Vagina (tissue), 2 donors: Measurements from ENCODE around the gene ADD3. TPM values are rescaled to one million over a fixed set of nuclear protein-coding genes. Genes with fewer than 3 reads are reported as not detected.

Source experiments
- DNase-seq, 2 donors: peaks; one replicate each; pipeline ENCODE4 v3.0.0-alpha.2; 2017; ENCODE audit errors: extremely low spot score in 2 of 2
- H3K27ac ChIP-seq: fragments of 200-600 bp; sonication (generic); one replicate; pipeline ENCODE4 v1.5.1; 2019
- H3K27me3 ChIP-seq: fragments of 200-600 bp; sonication (generic); one replicate; pipeline ENCODE4 v1.5.1; 2019
- H3K36me3 ChIP-seq, 2 donors: fragments of 200-600 bp; sonication (generic); one replicate each; pipeline ENCODE4 v1.5.1; 2017 to 2019
- H3K4me1 ChIP-seq: fragments of 200-600 bp; sonication (generic); one replicate; pipeline ENCODE4 v1.5.1; 2019
- H3K4me3 ChIP-seq, 2 donors: fragments of 200-600 bp; sonication (generic); 1 replicate in 1 of 2; 2 replicates in 1 of 2; pipeline ENCODE4 v1.5.1; 2016 to 2019
- H3K9me3 ChIP-seq: fragments of 200-600 bp; sonication (generic); one replicate; pipeline ENCODE4 v1.5.1; 2019
- POLR2A ChIP-seq, 2 donors: fragments of 450-650 bp; IDR thresholded peaks; one replicate each; pipeline ENCODE4 v1.6.1; 2017; ENCODE audit warnings: antibody characterized with exemption in 2 of 2, mild to moderate bottlenecking in 2 of 2, moderate library complexity in 2 of 2
- POLR2AphosphoS5 ChIP-seq, 2 donors: sonication (generic); formaldehyde crosslinking; IDR thresholded peaks; one replicate each; pipeline ENCODE4 v1.9.0; 2017; ENCODE audit warnings: antibody characterized with exemption in 2 of 2, mild to moderate bottlenecking in 2 of 2, low read depth in 1 of 2; ENCODE audit not compliant: insufficient read depth in 1 of 2
- intact Hi-C: fragments of 100-400 bp; cut with DNase I; formaldehyde crosslinking; loops from one replicate; pipeline ENCODE4 v1.15.1; 2023
- total RNA-seq: library from RNA; depleted of rRNA; stranded (reverse); fragments of >200 nt; gene quantifications from one replicate; pipeline ENCODE4 v1.2.3, GENCODE V29; 2016
- TF ChIP-seq, protein P1 (sequence below), 3 experiments: fragments of 450-650 bp in 2 of 3; fragments of 200-600 bp in 1 of 3; sonication (generic) in 1 of 3; IDR thresholded peaks; one replicate each; pipeline ENCODE4 v1.5.1; 2017 to 2019; ENCODE audit warnings: antibody characterized with exemption in 3 of 3, mild to moderate bottlenecking in 2 of 3, moderate library complexity in 2 of 3

Gene ADD3
- total RNA-seq, 1 donor from 2014 or later, result 114 TPM

DNA sequence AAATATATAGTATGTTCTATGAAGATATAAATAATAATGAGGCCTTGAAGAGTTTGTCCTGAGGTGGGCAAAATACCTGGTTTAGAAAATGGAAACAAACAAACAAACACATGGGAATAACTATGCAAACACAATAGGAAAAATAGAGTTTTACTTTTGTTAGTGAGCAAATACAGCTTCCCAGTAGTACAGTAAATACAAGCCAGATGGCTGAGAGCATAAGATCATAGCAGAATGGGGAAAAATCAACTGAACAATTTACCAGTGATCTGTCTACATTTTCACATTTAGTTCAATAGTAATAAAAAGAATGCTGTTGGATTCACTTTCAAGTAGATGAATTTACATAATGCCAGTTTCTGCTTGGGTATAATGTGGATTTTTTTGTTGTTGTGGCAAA, 45.1 kb downstream of the ADD3 start:
- DNase-seq, result no peak
- Histone ChIP-seq H3K27me3 (no peaks in the 10 kb centered on the region), H3K9me3 (no peaks in the 10 kb centered on the region), H3K4me1 (peaks cover 25% of the 10 kb centered on the region), H3K36me3 (no peaks in the 10 kb centered on the region), H3K4me3 (no peak overlapping the region), H3K27ac (no peak overlapping the region)
- TF ChIP-seq POLR2AphosphoS5 (IDR thresholded peaks at IDR 0.05; ENCODE audit: insufficient read depth in 1 of 2, low read depth in 1 of 2) (no peak), POLR2A (IDR thresholded peaks at IDR 0.05) (no peak)
- TF ChIP-seq, protein P1, sequence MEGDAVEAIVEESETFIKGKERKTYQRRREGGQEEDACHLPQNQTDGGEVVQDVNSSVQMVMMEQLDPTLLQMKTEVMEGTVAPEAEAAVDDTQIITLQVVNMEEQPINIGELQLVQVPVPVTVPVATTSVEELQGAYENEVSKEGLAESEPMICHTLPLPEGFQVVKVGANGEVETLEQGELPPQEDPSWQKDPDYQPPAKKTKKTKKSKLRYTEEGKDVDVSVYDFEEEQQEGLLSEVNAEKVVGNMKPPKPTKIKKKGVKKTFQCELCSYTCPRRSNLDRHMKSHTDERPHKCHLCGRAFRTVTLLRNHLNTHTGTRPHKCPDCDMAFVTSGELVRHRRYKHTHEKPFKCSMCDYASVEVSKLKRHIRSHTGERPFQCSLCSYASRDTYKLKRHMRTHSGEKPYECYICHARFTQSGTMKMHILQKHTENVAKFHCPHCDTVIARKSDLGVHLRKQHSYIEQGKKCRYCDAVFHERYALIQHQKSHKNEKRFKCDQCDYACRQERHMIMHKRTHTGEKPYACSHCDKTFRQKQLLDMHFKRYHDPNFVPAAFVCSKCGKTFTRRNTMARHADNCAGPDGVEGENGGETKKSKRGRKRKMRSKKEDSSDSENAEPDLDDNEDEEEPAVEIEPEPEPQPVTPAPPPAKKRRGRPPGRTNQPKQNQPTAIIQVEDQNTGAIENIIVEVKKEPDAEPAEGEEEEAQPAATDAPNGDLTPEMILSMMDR (IDR thresholded peaks at IDR 0.05), result no peak
- intact Hi-C loops, result no loop called here

DNA sequence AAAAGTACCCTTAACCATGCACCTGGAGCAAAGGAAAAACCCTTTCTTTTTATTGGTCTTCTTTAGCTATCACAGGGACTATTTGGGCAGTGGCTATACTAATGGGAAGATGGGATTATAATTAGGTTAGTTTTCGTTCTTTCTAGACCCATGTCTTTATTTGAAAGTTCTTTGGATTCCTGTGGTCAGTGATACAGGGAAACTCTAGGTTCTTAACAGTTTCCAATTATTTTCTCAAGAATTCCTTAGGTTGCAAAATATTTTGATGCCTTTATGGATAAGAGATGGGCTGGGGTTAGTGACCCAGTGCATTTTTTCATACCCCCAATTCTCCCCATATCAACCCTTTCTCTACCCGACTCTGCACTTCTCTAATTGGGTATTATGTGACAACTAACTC, 49.0 kb downstream of the ADD3 start:
- no peak overlapping the region for H3K4me3 ChIP-seq
- no peak for DNase-seq
- H3K27ac ChIP-seq, result no peak overlapping the region
- H3K36me3 ChIP-seq, result no peaks in the 10 kb centered on the region
- intact Hi-C loops, result no loop called here
- no peaks in the 10 kb centered on the region for H3K27me3 ChIP-seq
- no peak for TF ChIP-seq POLR2A (IDR thresholded peaks at IDR 0.05)
- TF ChIP-seq POLR2AphosphoS5 (IDR thresholded peaks at IDR 0.05; ENCODE audit: insufficient read depth in 1 of 2, low read depth in 1 of 2), result no peak
- TF ChIP-seq, protein P1 (IDR thresholded peaks at IDR 0.05), result no peak
- no peaks in the 10 kb centered on the region for H3K9me3 ChIP-seq
- peaks cover 50% of the 10 kb centered on the region for H3K4me1 ChIP-seq

DNA sequence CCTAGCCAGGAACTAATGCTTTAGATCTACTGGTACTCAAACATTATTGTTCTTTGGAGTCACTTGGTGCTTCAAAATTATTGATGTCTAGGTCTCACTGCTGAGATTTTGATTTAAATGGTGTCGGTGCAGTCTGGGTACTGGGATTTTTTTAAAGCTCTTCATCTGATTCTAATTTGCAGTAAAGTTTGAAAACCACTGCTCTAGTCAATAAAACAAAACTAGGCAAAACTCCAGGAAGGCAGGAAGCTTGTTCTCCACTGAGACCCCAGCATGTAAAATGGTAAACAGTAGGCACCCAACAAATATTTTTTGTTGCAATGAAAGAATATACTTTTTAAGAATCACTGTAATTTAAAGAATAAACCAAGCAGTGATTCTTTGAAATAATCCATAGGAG, 49.7 kb downstream of the ADD3 start:
- peak overlapping the region; percentile 20 for H3K27ac ChIP-seq
- H3K27me3 ChIP-seq, result no peaks in the 10 kb centered on the region
- H3K36me3 ChIP-seq, result no peaks in the 10 kb centered on the region
- H3K4me3 ChIP-seq, result no peak overlapping the region
- peaks cover 45% of the 10 kb centered on the region for H3K4me1 ChIP-seq
- TF ChIP-seq, protein P1 (IDR thresholded peaks at IDR 0.05), result no peak
- TF ChIP-seq POLR2A (IDR thresholded peaks at IDR 0.05) (no peak), POLR2AphosphoS5 (IDR thresholded peaks at IDR 0.05; ENCODE audit: insufficient read depth in 1 of 2, low read depth in 1 of 2) (no peak)
- intact Hi-C loops, result no loop called here
- DNase-seq, result no peak
- H3K9me3 ChIP-seq, result no peaks in the 10 kb centered on the region

DNA sequence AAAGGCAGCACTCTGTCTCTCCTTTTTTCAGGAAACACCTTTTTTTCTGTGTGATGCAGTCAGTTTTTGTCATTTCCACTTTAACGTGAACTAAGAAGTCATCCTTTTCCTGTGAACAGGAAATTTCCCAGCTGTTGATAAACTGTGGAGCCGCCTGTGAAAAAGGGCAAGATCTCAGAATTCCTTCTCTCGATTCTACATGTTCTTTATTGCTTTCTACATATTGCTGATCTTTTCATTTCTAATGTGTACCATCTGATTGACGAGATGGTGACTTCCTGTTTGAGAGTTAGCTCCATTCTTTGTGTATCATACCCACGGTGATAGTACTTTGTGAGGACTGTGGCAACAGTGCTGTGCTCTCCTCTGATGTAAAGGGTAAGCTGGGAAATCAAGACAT, 50.4 kb downstream of the ADD3 start:
- no peak overlapping the region for H3K4me3 ChIP-seq
- intact Hi-C loops, result no loop called here
- TF ChIP-seq POLR2A (IDR thresholded peaks at IDR 0.05), result no peak
- TF ChIP-seq, protein P1 (IDR thresholded peaks at IDR 0.05), result no peak
- no peak for TF ChIP-seq POLR2AphosphoS5 (IDR thresholded peaks at IDR 0.05; ENCODE audit: insufficient read depth in 1 of 2, low read depth in 1 of 2)
- H3K27me3 ChIP-seq, result no peaks in the 10 kb centered on the region
- peak overlapping the region; percentile 3 for H3K27ac ChIP-seq
- peaks cover 45% of the 10 kb centered on the region for H3K4me1 ChIP-seq
- H3K9me3 ChIP-seq, result no peaks in the 10 kb centered on the region
- H3K36me3 ChIP-seq, result no peaks in the 10 kb centered on the region
- no peak for DNase-seq

DNA sequence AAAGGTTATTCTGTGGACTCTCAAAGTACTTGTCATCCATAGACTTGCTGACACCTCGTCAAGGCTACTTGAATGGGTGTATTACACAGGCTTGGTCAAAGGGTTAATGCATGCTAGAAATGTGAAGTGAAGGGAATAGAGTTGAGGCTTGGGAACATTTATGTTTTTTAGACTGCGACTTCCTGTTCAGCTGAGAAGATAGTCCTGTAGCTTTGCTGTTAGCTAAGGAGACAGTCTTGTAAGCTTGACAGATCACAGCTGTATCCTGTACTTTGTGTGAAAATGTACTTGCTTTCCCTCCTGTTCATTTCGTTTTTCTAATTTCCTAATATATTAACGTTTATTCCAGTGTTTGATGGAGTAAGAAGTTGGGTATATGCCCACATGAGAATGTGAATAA, 52.1 kb downstream of the ADD3 start:
- H3K27me3 ChIP-seq, result no peaks in the 10 kb centered on the region
- H3K36me3 ChIP-seq, result no peaks in the 10 kb centered on the region
- H3K4me1 ChIP-seq, result peaks cover 58% of the 10 kb centered on the region
- peak overlapping the region; percentile 17 for H3K27ac ChIP-seq
- TF ChIP-seq POLR2A (IDR thresholded peaks at IDR 0.05) (no peak), POLR2AphosphoS5 (IDR thresholded peaks at IDR 0.05; ENCODE audit: insufficient read depth in 1 of 2, low read depth in 1 of 2) (no peak)
- TF ChIP-seq, protein P1 (IDR thresholded peaks at IDR 0.05), result no peak
- no peaks in the 10 kb centered on the region for H3K9me3 ChIP-seq
- intact Hi-C loops, result no loop called here
- H3K4me3 ChIP-seq, result no peak overlapping the region
- no peak for DNase-seq
